GM19328 (cell line): ENCODE results near the gene NALCN.

Experiments
- ATAC-seq: cut with Tn5 transposase; IDR thresholded peaks from one replicate; pipeline ENCODE4 v1.9.1; 2021; ENCODE audit warnings: mild to moderate bottlenecking, moderate library complexity; ENCODE audit not compliant: unreplicated experiment

Gene NALCN

DNA sequence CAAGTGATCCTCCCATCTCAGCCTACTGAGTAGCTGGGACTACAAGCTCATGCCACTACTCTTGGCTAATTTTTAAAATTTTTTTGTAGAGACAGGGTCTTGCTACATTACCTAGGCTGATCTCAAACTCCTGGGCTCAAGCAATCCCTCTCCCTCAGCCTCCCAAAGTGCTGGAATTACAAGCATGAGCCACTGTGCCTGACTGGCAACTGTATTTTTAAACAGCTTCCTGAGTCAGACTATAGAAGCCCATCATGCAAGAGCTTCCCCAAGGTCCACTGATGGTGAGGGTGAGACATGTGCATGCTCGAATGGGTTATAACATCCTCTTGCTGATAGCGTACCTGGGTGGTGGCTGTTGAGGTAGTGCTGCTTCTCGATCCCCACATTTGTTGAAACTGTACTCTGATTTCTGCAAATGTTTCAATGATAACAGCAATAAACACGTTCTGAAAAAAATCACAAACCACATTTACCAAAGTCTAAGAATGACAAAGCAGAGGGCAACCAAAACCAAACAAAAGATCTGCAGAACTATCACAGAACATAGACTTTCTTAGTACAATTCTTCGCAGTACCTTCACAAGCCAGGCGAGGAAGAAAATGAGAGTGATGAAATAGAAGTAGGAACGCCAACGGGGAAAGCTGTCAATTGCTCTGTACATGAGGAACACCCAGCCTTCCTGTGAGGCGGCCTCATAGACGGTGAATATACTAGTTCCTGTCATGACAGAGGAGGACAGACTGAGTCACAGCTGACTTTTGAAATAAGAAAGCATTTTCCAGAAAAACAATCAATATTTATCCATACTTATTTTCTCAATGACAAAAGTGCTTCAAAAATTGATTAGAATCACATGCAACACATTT, 124.4 kb downstream of the NALCN start:
- no peak for ATAC-seq

DNA sequence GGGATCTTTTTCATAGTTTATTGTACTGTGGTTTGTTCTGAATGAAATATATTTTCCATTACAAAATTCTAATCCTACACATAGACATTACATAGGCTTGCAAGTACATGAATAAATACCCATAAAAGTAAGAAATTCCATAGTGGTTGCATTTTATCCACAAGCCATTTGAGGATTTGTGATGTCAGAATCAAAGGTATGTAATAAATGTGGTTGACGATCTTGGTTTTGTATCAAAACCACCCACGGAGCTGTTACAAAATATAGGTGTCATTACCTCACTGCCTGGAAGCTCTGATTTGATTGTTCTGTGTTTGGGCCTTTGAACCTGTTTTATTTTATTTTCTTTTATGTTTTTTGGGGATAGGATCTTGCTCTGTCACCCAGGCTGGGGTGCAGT, 125.1 kb downstream of the NALCN start:
- ATAC-seq: no peak

DNA sequence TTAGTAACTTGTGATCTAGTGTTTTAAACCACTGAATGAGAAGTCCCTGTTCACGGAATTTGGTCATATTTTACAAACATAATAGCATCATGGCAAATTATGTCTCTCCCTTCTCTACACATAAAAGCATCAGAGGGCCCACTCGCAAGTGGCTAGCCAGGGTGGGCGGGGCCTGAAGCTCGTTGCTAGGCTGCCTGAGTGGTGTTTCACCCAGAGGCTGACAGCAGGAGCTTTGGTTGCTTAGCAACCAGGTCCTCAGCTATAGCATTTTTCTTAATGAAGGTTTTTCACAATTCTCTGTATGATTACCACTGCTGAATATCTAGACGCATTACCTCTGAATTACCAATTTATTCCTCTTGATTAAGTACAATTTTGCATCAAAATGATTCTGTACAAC, 126.5 kb downstream of the NALCN start:
- no peak for ATAC-seq

DNA sequence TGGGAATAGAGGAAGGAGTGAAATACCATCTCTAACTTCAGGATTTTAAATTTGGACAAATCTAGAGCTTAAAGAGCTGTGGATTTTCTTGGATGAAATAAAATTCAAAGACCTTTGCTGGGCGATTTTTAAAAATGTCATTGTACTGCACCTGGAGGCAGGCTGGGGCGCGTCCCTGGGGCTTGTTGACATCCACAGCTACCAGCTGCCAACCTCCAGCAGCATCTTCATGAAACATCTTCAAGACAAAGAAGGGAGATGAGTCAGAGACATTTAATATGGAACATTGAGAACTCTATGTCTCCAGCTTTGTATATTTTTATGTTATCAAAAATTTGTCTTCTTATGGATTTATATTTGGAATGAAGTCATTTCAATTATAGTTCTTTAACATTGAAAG, 132.5 kb downstream of the NALCN start:
- no peak for ATAC-seq

DNA sequence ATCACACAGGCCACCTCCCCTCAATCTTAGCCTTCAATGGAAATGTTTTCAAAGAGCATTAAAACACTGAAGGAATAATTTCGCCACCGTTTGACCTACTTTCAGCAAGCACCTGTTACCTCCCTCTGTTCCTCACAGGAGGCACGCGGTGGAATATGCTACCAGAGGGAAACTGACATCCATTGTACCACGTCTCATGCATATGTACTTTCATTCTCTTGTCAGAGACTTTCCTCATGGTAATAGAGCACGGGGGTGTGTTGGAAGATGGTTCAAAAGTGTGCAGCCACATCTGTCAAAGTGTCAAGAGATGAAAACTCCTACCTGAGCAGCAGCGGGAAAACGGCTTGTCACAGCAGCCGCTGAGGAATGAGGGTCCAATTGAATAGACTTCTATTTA, 143.4 kb downstream of the NALCN start:
- ATAC-seq: no peak

DNA sequence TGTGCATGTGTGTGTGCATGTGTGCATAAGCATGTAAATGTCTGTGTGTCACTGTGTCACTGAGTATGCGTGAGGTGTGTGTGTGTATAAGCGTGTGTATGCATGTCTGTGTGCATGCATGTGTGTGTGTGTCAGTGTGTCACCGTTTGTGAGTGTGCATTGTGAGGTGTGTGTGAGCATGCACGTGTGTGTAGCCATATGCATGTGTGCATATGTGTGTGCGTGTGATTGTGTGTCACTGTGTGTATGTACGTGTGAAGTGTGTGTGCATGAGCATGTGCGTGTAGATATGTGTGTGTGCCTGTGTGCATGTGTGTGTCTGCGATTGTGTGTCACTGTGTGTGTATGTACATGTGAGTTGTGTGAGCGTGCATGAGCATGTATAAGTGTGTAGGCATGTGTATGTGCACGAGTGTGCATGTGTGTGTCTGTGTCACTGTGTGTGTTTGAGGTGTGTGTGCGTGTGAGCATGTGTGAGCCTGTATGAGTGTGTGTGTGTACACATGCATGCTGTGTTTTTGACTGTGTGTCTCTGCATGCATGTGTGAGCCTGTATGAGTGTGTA, 144.5 kb downstream of the NALCN start:
- ATAC-seq: no peak

DNA sequence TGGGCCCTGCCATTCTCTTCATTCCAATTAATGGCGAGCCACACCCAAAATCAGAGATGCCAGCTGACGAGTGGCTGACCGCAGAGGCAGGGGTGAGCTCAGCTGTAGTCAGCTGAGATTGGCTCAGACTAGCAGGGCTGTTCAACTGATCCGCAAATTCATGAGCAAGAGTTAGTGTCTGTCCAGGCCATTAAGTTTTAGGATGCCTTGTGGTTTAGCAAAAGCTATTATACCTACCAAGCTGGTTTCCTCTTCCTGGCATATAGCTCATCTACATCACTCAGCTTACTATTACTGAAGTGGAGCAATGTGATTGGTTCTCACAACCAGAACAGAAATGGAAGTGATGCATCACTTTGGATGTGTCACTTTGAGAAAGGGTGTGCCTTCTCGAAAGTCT, 148.7 kb downstream of the NALCN start:
- no peak for ATAC-seq

DNA sequence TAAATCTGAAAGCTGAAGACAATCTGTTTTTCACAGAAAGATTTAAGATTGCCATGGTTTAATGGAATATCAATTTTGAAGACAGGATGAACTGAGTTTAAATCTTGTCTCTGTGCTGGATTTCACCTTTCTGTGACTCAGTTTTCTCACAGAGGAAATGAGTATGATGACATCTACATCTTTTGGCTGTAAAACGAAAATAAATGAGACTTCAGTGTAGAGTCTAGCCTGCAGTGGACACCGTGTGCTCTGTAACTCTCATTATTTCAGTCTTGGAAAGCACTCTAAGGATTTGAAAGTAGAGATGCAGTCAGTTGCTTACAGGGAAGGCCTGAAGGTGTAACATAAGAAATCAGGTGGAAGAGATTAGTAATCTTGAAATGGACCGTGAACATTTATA, 150.4 kb downstream of the NALCN start:
- ATAC-seq: no peak

DNA sequence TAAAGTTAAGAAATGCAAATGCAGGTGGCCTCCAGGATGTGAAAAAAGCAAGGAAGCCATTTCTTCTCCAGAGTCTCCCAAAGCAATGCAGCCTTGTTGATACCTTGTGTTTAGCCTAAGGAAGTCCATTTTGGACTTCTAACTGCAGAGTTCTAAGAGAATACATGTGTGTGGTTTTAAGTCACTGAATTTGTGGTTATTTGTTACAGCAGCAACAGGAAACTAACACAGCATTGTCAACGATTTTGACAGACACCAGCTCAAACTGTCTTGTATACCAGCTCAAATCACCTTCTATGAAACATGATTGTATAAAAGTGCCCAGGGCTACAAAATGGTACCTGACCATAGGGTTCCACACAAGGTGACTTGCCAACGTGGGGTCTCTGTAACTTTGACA, 151.4 kb downstream of the NALCN start:
- ATAC-seq: no peak

DNA sequence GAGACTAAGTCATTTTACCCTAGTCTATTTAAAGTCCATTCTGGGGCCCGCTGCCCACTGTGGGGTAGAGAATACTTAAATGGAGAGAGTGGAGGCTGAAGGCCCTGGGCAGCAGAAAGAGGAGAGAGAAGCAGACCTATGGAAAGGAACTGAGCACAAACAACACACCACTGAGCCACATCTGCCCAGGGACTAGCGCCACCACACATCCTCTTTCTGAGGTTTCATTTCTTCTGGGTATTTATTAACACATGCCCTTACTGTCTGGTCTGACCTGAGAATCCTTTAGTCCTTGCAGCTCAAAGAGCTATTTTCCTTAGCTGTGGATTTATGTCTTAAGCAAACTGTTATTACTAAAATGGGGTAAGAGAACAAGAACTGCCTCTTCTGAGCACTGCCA, 154.0 kb downstream of the NALCN start:
- ATAC-seq: no peak

DNA sequence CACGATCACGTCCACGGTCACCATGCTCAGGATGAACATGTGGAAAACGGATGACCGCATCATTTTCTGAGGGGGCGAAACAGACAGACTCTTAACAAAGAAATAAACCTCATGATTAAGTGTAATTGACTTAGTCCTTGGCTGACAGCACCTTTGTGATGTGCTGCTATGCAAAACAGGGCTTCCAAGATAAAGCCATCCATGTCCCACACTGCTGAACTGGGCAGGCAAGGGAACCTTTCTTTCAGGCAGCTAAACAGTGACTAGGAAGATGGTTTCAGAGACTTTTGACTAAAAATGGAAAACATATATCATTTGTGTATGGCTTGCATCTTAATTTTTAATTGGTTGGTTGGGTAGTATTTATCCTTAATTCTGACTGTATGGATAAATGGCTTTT, 157.8 kb downstream of the NALCN start:
- ATAC-seq: no peak

DNA sequence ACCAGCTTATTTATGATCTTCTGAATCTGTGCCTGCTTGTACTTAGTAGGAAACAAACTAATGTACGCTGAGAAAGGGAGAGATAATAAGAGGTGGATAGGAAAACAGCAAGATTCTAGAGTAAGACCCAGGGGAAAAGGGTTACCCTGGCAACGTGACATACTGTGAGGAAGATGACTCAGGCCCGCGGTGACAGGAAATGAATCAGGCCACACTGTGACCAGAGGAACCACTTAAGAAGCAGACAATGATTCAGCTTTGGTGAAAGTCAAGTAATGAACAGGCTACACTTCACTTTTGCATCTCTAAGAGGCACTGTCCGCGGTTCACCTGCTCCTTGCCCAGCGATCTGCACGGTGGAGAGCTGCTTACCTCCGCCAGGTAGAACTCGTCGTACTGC, 158.2 kb downstream of the NALCN start:
- ATAC-seq: peak; percentile 97

DNA sequence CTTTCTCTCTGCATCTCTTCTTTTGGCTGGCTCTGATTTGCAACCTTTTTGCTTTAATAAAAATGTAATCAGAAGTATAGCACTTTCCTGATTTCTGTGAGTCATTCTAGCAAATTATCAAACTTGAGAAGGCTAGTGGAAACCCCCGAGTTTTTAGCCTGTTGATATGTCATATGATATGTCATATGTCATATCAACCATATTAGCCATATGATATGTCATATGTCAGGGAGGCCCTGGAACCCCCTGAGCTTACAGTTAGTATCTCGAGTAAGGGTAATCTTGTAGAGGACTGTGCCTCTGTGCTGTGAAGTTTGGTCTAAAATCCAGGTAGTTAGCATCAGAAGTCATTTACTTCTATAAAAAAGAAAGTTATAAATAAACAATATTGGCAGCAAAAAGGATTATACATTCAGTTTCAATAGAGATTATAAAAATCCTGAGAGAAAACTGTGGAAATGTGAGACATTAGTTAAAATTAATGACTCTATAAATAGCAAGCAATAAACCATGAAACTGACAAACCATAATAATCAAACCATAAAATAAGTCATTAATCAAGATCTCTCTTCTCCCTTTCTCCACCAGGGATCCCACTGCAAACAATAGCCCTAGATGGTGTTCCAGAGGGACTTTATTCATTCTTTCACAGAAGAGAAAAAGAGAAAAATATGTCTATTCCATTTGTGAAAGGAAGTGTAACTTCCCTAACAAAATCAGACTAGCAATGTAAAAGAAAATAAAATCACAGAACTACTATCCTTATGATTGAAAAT, 167.4 kb downstream of the NALCN start:
- ATAC-seq: no peak

DNA sequence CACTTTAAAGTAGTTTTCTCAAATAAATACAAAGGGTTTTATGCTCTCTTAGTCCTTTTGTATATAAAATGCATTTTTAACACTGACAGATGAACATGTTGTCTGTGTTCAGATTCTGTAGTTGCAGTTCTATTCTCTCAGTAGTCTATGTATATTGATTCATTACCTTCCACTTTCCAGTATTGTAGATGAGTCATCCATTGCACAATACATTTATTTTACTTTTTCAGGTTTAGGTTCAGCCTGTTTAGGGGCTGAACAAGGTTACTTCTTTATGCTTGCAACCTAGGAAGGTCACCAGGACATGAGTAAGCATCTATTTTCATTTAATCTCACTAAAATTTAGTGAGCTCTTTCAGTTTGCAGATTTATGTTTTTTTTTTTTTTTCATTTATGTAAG, 173.6 kb downstream of the NALCN start:
- ATAC-seq: no peak

DNA sequence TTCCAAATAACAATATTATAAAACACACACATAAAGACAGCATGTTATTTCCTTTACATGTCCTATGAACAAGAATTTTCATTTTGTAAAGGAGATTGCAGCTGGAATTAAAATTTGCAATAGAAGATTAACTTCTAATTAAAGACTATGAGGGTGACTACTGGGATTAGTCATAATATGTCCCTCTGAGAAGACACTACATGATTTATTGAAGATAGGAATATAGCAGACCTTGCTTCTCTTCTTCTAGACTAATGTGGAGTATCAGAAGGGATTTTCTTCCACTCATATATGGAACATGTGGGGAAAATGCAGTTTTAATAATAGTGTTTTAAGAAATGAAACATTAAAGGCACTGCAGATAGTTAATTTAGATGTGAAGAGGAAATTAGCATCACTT, 177.8 kb downstream of the NALCN start:
- ATAC-seq: no peak

DNA sequence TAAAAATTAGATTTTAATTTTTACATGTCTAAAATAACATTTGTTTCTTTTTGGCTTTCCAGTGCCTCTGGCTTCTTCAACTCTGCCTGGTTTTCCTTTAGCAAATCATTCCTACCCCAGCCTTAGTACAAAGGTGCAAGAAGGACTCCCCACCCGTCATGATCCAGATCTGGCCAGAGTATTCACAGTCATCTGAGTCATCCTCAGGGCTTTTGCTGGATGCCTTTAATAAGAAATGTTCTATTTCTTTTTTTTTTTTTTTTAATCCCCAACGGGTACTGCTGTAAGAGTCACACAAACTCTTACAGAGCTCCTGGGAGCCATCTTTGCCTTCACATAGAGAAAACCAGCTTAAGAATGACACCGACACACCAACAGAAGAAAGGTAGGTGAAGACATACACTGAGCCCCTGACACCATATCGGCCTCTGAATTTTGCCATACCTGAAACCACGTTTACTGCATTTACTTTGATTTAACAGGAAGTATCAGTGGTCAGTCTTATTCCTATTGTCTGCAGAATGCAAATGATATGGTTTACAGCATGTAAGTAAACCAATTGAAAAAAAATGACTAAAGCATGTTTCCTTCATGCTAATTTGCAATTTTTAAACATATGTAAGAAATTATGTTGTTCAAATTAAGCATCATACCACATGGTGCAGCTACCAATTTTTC, 184.4 kb downstream of the NALCN start:
- ATAC-seq: no peak

DNA sequence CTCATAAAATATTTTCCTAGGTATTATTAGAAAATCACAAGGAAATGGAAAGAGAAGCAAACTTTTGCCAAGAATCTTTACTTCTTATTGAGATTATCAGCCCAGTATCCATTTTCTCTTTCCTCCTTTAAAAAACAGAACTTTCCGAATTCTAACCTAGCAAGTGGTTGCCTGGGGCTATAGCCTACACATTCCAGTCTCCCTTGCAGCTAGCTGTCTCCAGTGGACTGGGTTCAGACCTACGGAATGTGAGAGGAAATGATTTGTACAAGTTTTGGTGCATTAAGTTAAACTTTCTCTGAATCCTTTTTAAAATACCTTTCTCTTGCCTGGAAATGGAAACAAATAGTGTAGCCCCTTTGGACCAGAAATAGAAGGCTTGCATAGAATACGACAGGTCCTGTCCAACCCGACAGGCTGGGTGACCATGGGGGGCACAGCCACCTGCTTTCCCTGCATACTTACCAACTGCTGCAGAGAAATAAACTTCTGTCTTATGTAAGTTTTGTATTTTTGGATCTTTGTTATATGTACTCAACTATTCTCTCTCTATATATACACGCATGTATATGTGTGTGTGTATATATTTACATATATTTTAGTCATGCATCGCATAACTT, 185.9 kb downstream of the NALCN start:
- no peak for ATAC-seq

DNA sequence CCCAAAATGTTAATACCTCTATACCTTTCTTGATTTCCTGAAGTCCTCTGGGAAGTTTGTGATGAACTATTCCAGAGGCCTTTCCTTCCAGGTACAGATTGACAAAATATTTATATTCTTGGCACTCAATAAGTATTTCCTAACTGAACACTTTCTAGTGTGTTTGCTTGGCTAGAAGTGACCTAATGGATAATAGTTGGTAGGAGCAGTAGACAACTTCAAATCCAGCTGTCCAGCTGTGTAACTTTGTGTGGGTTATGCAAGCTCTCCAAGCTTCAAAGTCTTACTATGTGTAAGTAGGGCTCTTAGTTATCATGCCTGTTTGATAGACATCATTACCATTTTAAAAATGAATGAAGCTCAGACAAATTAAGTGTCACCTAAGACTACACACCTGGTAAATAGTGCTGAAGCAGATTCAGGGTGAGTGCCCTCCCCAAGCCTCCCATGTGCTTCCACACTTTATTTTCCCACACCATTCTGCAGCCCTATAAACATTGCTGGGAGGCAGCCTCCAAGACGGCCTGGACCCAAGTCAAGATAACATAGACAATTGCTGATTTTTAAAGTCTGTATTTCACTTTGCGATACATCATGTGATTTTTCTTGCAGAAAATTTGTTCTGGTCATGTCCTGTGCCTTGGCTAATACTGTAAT, 196.6 kb downstream of the NALCN start:
- ATAC-seq: no peak

DNA sequence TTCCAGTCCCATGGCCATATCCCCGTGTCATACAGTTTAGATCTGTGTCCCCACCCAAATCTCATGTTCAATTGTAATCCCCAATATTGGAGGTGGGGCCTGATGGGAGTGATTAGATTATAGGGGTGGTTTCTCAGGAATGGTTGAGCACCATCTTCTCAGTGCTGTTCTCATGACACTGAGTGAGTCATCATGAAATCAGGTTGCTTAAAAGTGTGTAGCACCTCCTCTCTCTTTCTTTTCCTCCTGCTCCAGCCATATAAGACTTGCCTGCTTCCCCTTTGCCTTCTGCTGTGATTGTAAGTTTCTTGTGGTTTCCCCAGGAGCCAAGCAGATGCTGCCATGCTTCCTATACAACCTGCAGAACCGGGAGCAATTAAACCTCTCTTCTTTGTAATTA, 197.8 kb downstream of the NALCN start:
- no peak for ATAC-seq

DNA sequence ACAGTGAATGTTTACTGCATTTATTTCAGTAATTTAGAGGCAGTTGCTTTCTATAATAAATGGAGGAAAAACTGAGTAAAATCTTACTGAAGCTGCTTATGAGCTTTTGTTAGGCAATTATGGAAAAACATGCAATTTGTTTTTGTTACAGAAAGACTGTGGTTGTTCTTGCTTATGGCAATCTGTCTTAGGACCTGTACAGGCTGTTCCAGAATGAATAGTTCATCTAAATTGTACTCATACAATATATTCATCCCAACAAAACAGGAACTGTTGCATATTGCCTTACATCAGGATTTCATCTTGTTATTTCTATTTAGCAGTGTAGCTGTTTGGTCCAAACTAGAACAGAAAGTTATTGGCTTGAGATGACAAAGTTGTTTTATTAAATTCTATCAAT, 199.2 kb downstream of the NALCN start:
- ATAC-seq: no peak

DNA sequence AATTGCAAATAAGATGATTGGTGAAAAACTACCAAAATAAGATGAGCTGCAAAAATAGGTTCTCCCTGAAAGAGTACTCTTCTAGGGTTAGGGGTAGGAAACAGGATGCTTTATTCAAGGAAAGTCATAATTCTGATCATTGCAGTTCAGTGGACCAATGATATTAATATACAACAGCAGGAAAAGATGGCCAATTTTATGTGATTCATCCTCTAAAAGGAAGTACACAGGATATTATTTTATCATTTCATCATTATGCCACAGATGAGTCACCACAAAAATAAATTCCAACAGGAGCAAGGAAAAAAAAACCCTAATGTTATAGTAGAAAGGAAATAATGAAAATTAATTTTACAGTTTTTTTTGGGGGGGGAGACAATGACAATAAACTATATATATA, 205.0 kb downstream of the NALCN start:
- no peak for ATAC-seq
